GM12891 (cell line): Measurements from ENCODE around the gene COL4A1.

Experiments
- PAX5 ChIP-seq: IDR thresholded peaks from 2 replicates; pipeline ENCODE4 v1.6.1; 2011; ENCODE audit warnings: low read length, moderate library complexity, mild to moderate bottlenecking; ENCODE audit not compliant: insufficient read depth, severe bottlenecking
- POLR2A ChIP-seq: IDR thresholded peaks from 2 replicates; pipeline ENCODE4 v1.6.1; 2011; ENCODE audit warnings: low read depth, low read length, control low read depth
- POLR2AphosphoS5 ChIP-seq: IDR thresholded peaks from 2 replicates; pipeline ENCODE4 v1.6.1; 2011; ENCODE audit warnings: low read depth, low read length, control low read depth
- POU2F2 ChIP-seq: IDR thresholded peaks from 2 replicates; pipeline ENCODE4 v1.6.1; 2011; ENCODE audit warnings: low read depth, mild to moderate bottlenecking, control low read depth, low read length, moderate library complexity
- SPI1 ChIP-seq: IDR thresholded peaks from 2 replicates; pipeline ENCODE4 v1.6.1; 2011; ENCODE audit warnings: low read depth, low read length, control low read depth
- TAF1 ChIP-seq: IDR thresholded peaks from 2 replicates; pipeline ENCODE4 v1.6.1; 2011; ENCODE audit warnings: low read depth, low read length, control low read depth

DNA sequence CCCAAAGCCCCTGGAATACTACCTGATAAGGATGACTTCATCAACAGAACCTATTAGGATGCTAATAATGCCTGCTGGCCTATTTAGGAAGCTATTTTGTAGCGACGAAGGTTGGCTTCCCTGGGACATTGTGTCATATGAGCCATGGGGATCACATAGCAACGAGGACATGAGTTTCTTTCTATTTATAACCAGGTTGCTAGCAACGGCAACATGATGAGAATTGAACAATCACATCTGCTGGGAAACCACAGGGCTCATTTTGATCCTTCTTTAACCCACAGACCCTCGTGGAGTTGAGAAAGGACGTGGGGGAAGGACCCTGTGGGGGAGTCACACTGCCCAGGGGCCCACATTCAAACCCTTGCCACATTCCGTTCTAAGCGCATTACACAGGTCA lies 172.2 kb downstream of the COL4A1 start:
- TF ChIP-seq POLR2AphosphoS5 (no peak), POLR2A (no peak), SPI1 (no peak), TAF1 (no peak), POU2F2 (no peak), PAX5 (no peak)
